ENCODE measurements around the gene DDX6. TPM values are rescaled to one million over a fixed set of nuclear protein-coding genes. Genes with fewer than 3 reads are reported as not detected.

DDX6 gene
- total and polyA plus RNA-seq, 2 experiments from 2014 or later, result 68.3 to 205 TPM

- Histone ChIP-seq H3F3A (replicated peaks; ENCODE audit: low read depth) (0 out of 2 replicates have a peak, but pooled peaks cover 3% of the 10 kb centered on the region), H3K4me3 (no peak overlapping the region), H3K9me2 (ENCODE audit: insufficient read depth) (no peaks in the 10 kb centered on the region), H3K4me1 (ENCODE audit: insufficient read depth) (peaks cover 18% of the 10 kb centered on the region), H3K4me2 (no peak overlapping the region), H3K27me3 (ENCODE audit: insufficient read depth) (no peaks in the 10 kb centered on the region), H3K36me3 (ENCODE audit: insufficient read depth) (0 out of 2 replicates have a peak, but pooled peaks cover 1% of the 10 kb centered on the region), H2AFZ (no peak overlapping the region), H3K27ac (ENCODE audit: low read depth) (no peak overlapping the region), H4K20me1 (replicated peaks; ENCODE audit: insufficient read depth) (no peaks in the 10 kb centered on the region), H3K79me2 (replicated peaks; ENCODE audit: insufficient read depth) (no peaks in the 10 kb centered on the region)
- H3K27ac Mint-ChIP-seq, result no peak overlapping the region
- no peak for DNase-seq (ENCODE audit: low spot score)
- peaks cover 35% of the 10 kb centered on the region for H3K36me3 Mint-ChIP-seq (ENCODE audit: low read depth)
- TF ChIP-seq, protein P1, sequence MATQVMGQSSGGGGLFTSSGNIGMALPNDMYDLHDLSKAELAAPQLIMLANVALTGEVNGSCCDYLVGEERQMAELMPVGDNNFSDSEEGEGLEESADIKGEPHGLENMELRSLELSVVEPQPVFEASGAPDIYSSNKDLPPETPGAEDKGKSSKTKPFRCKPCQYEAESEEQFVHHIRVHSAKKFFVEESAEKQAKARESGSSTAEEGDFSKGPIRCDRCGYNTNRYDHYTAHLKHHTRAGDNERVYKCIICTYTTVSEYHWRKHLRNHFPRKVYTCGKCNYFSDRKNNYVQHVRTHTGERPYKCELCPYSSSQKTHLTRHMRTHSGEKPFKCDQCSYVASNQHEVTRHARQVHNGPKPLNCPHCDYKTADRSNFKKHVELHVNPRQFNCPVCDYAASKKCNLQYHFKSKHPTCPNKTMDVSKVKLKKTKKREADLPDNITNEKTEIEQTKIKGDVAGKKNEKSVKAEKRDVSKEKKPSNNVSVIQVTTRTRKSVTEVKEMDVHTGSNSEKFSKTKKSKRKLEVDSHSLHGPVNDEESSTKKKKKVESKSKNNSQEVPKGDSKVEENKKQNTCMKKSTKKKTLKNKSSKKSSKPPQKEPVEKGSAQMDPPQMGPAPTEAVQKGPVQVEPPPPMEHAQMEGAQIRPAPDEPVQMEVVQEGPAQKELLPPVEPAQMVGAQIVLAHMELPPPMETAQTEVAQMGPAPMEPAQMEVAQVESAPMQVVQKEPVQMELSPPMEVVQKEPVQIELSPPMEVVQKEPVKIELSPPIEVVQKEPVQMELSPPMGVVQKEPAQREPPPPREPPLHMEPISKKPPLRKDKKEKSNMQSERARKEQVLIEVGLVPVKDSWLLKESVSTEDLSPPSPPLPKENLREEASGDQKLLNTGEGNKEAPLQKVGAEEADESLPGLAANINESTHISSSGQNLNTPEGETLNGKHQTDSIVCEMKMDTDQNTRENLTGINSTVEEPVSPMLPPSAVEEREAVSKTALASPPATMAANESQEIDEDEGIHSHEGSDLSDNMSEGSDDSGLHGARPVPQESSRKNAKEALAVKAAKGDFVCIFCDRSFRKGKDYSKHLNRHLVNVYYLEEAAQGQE (IDR thresholded peaks at IDR 0.05; ENCODE audit: unreplicated experiment), result peak; percentile 44
- no peak for TF ChIP-seq ZNF114 (CRISPR knock-in tag; IDR thresholded peaks at IDR 0.05)
- peaks cover 30% of the 10 kb centered on the region for H3K9me3 Mint-ChIP-seq
- no peak overlapping the region for H3K4me3 Mint-ChIP-seq
- H3K27me3 Mint-ChIP-seq (ENCODE audit: insufficient read depth, low read depth, poor library complexity), result peaks cover 17% of the 10 kb centered on the region
- no peak for ATAC-seq
- H3K4me1 Mint-ChIP-seq, result peaks cover 16% of the 10 kb centered on the region
These were observed 87.3 kb downstream of the DDX6 start for GRCh38 chr11:118703563-118704106.

DNA sequence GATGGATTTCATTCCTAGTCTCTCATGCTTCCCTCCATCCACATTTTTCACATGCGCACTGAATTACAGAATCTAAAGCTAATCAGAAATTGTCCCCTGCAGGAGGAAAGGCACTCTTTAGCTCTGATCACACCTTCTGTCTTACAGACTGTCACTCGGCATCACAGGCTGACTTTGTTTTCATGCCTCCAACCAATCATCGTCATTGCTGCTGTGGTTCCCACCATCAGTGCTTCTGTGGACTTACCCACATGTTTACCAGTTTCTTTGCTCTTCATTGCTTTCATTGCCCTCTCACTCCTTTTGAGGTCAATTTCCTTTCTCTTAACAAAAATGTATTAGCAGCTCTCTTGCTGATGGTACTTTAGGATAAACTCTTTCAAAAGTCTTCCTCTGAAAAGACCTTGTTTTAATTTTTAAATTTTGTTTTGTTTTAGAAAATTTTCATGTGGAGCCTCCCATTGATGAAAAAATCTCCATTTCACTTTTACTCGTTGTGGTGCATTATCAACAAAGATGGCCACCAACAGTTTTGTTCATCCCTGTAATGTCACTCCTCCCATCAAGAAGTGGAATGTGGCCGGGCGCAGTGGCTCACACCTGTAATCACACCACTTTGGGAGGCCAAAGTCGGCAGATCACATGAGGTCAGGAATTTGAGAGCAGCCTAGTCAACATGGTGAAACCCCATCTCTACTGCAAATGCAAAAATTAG is 91.3 kb downstream of the DDX6 start:
- Histone ChIP-seq H3F3A (replicated peaks; ENCODE audit: low read depth) (0 out of 2 replicates have a peak, but pooled peaks cover 3% of the 10 kb centered on the region), H3K4me3 (no peak overlapping the region), H3K4me2 (no peak overlapping the region), H3K79me2 (replicated peaks; ENCODE audit: insufficient read depth) (no peaks in the 10 kb centered on the region), H3K4me1 (ENCODE audit: insufficient read depth) (peaks cover 5% of the 10 kb centered on the region; the same call in 1 of the 2 replicates), H3K36me3 (ENCODE audit: insufficient read depth) (no peaks in the 10 kb centered on the region), H3K27ac (ENCODE audit: low read depth) (peak overlapping the region; percentile 57; the same call in 1 of the 2 replicates), H3K9me2 (ENCODE audit: insufficient read depth) (no peaks in the 10 kb centered on the region), H4K20me1 (replicated peaks; ENCODE audit: insufficient read depth) (no peaks in the 10 kb centered on the region), H2AFZ (no peak overlapping the region), H3K27me3 (ENCODE audit: insufficient read depth) (no peaks in the 10 kb centered on the region)
- peaks cover 24% of the 10 kb centered on the region for H3K9me3 Mint-ChIP-seq
- ATAC-seq (no peak), DNase-seq (ENCODE audit: low spot score) (no peak)
- peaks cover 11% of the 10 kb centered on the region; the same call in 2 of the 3 replicates for H3K4me1 Mint-ChIP-seq
- H3K36me3 Mint-ChIP-seq (ENCODE audit: low read depth), result peaks cover 18% of the 10 kb centered on the region
- peaks cover 10% of the 10 kb centered on the region for H3K27me3 Mint-ChIP-seq (ENCODE audit: insufficient read depth, low read depth, poor library complexity)
- no peak overlapping the region for H3K4me3 Mint-ChIP-seq
- no peak overlapping the region for H3K27ac Mint-ChIP-seq
- no peak for TF ChIP-seq POLR2AphosphoS5 (IDR thresholded peaks at IDR 0.05; ENCODE audit: low read depth)
- no peak for TF ChIP-seq ZNF462 (CRISPR knock-in tag; IDR thresholded peaks at IDR 0.05)
- no peak for TF ChIP-seq ZNF114 (CRISPR knock-in tag; IDR thresholded peaks at IDR 0.05)
- TF ChIP-seq, protein P1 (IDR thresholded peaks at IDR 0.05; ENCODE audit: unreplicated experiment), result no peak
